MCF 10A (cell line): ENCODE results near the gene WDPCP. TPM values are rescaled to one million over a fixed set of nuclear protein-coding genes. Genes with fewer than 3 reads are reported as not detected.

ENCODE experiments used
- BruUV-seq: library from RNA; stranded (reverse); fragments of 400-500 nt; replicated peaks from 2 replicates; lab custom pipeline; 2021; lab: Mats Ljungman, UMichigan
- CTCF ChIA-PET: fragments of 300-600 bp; sonication (Branson Sonifier 250); formaldehyde crosslinking; extraction: SDS; loops from one replicate; lab custom pipeline; 2021; ENCODE audit warnings: antibody characterized with exemption, inconsistent platforms; lab: Yijun Ruan, JAX
- POLR2A ChIA-PET: fragments of 300-600, 350-650 bp; sonication (Branson Sonifier 250); formaldehyde crosslinking; extraction: SDS; loops from one replicate; lab custom pipeline; 2020; ENCODE audit warnings: antibody characterized with exemption, inconsistent platforms; lab: Yijun Ruan, JAX
- DNase-seq: peaks from one replicate; pipeline ENCODE4 v3.0.0-alpha.2; 2018; ENCODE audit not compliant: unreplicated experiment
- H3K27ac Mint-ChIP-seq: one replicate; pipeline ENCODE4 v1.8.0; 2022; ENCODE audit warnings: mild to moderate bottlenecking, low read depth, mixed read lengths; ENCODE audit not compliant: unreplicated experiment
- H3K27me3 Mint-ChIP-seq: one replicate; pipeline ENCODE4 v1.8.0; 2022; ENCODE audit warnings: mixed read lengths; ENCODE audit not compliant: insufficient read depth, unreplicated experiment
- H3K36me3 Mint-ChIP-seq: one replicate; pipeline ENCODE4 v1.8.0; 2022; ENCODE audit warnings: mild to moderate bottlenecking, moderate library complexity, mixed read lengths; ENCODE audit not compliant: insufficient read depth, unreplicated experiment
- H3K4me1 Mint-ChIP-seq: one replicate; pipeline ENCODE4 v1.8.0; 2022; ENCODE audit warnings: mixed read lengths; ENCODE audit not compliant: insufficient read depth, unreplicated experiment
- H3K4me3 Mint-ChIP-seq: one replicate; pipeline ENCODE4 v1.8.0; 2022; ENCODE audit warnings: mild to moderate bottlenecking, moderate library complexity, mixed read lengths; ENCODE audit not compliant: unreplicated experiment
- H3K9me3 Mint-ChIP-seq: one replicate; pipeline ENCODE4 v1.8.0; 2022; ENCODE audit warnings: mixed read lengths; ENCODE audit not compliant: unreplicated experiment
- intact Hi-C: fragments of 100-400 bp; cut with micrococcal nuclease; formaldehyde crosslinking; loops from 2 replicates; pipeline ENCODE4 v1.14.1; 2022
- total RNA-seq: library from RNA; stranded (reverse); gene quantifications from 2 replicates; pipeline ENCODE4 v1.2.3, GENCODE V29; 2022
- TF ChIP-seq, protein P1 (sequence below): fragments of 200-600 bp; IDR thresholded peaks from one replicate; pipeline ENCODE4 v1.8.0; 2022; ENCODE audit warnings: antibody characterized with exemption, mild to moderate bottlenecking; ENCODE audit not compliant: unreplicated experiment

The WDPCP gene
- total RNA-seq, 1 experiment from 2014 or later: 6.9 TPM

DNA sequence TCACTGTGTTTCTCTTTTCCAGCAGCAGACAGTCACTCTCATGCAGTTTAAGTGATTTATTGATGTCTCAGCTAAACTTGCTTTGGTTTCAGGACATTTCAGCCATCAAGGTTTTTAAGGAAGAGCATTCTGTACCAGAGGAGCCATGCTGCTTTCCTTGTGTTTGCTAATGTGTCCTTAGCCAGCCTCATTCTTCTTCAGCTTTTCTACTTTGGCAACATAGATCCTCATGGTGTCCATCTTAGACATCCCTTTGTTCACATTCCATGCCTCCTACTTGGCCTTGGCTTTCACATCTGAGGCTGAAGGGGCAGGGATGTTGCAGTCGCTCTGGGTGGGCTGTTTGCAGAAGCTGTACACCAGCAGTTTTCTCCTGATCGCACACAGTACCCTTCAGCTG lies 469.5 kb downstream of the WDPCP start:
- peaks cover 4% of the 10 kb centered on the region for H3K36me3 Mint-ChIP-seq
- BruUV-seq: no TSS peak
- intact Hi-C loops: no loop called here
- H3K4me1 Mint-ChIP-seq: no peaks in the 10 kb centered on the region
- H3K9me3 Mint-ChIP-seq: no peaks in the 10 kb centered on the region
- H3K4me3 Mint-ChIP-seq: no peak overlapping the region
- ChIA-PET POLR2A (interaction anchor here (0.6 kb wide), 1 partner anchor 58 kb away, joined by 3 read pairs; no protein-coding TSS in a partner anchor), CTCF (no interaction called here)
- TF ChIP-seq, protein P1, sequence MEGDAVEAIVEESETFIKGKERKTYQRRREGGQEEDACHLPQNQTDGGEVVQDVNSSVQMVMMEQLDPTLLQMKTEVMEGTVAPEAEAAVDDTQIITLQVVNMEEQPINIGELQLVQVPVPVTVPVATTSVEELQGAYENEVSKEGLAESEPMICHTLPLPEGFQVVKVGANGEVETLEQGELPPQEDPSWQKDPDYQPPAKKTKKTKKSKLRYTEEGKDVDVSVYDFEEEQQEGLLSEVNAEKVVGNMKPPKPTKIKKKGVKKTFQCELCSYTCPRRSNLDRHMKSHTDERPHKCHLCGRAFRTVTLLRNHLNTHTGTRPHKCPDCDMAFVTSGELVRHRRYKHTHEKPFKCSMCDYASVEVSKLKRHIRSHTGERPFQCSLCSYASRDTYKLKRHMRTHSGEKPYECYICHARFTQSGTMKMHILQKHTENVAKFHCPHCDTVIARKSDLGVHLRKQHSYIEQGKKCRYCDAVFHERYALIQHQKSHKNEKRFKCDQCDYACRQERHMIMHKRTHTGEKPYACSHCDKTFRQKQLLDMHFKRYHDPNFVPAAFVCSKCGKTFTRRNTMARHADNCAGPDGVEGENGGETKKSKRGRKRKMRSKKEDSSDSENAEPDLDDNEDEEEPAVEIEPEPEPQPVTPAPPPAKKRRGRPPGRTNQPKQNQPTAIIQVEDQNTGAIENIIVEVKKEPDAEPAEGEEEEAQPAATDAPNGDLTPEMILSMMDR: no peak
- DNase-seq: no peak
- H3K27ac Mint-ChIP-seq: no peak overlapping the region
- H3K27me3 Mint-ChIP-seq: no peaks in the 10 kb centered on the region

DNA sequence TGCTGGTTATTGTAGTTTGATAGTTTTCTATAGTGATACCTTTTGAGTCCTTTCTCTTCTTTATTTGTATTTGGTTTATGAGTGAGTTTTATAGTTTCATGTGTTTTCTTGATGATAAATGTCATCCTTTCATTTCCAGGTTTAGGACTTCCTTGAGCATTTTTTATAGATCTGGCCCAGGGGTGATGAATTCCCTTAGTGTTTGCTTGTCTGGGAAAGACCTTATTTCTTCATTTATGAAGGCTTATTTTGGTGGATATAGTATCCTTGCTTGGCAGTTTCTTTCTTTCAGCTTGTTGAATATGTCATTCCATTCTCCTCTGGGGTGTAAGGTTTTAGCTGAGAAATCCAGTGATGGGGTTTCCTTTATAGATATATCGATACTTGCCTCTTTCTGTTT lies 483.8 kb downstream of the WDPCP start:
- TF ChIP-seq, protein P1: no peak
- ChIA-PET CTCF (no interaction called here), POLR2A (no interaction called here)
- intact Hi-C loops: no loop called here
- no TSS peak for BruUV-seq
- DNase-seq: no peak
- H3K4me1 Mint-ChIP-seq: no peaks in the 10 kb centered on the region
- peaks cover 8% of the 10 kb centered on the region for H3K9me3 Mint-ChIP-seq
- H3K36me3 Mint-ChIP-seq: no peaks in the 10 kb centered on the region
- H3K27ac Mint-ChIP-seq: no peak overlapping the region
- H3K4me3 Mint-ChIP-seq: no peak overlapping the region
- no peaks in the 10 kb centered on the region for H3K27me3 Mint-ChIP-seq

DNA sequence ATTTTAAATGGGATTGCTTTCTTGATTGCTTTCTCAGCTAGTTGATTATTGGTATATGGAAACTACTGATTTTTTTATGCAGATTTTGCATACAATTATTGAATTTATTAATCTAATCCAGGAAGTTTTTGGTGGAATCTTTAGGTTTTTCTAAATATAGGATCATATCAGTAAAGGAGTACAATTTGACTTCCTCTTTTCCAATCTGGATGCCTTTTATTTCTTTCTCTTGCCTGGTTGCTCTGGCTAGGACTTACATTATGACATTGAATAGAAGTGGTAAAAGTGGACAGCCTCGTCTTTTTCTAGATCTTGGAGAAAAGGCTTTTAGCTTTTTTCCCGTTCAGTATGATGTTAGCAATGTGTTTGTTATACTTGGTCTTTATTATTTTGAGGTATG lies 486.3 kb downstream of the WDPCP start:
- Mint-ChIP-seq H3K27ac (no peak overlapping the region), H3K36me3 (no peaks in the 10 kb centered on the region), H3K9me3 (peaks cover 8% of the 10 kb centered on the region), H3K4me3 (no peak overlapping the region), H3K27me3 (no peaks in the 10 kb centered on the region), H3K4me1 (no peaks in the 10 kb centered on the region)
- no peak for DNase-seq
- CTCF ChIA-PET: no interaction called here
- TF ChIP-seq, protein P1: no peak
- POLR2A ChIA-PET: no interaction called here
- intact Hi-C loops: no loop called here
- BruUV-seq: no TSS peak

DNA sequence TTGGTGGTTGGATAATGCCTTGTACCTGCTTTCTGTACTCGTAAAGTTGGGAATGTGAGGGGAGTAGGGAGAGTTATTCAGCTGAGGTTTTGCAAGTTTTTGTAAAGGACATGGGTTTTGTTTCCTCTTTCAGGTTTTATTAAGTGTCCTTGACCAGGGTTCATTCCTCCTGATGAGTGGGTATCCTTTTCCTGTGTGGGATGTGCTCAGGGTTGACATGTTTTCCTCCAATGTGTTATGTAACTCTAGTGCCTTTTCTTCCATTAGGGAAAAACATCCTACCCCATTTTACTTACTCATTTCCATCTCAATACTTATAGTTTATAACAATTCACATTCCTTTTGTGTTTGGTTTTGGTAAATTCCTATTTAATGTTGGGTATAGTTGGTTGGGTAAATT lies 489.2 kb downstream of the WDPCP start:
- Mint-ChIP-seq H3K4me3 (no peak overlapping the region), H3K4me1 (no peaks in the 10 kb centered on the region), H3K9me3 (peaks cover 8% of the 10 kb centered on the region), H3K27me3 (no peaks in the 10 kb centered on the region), H3K36me3 (no peaks in the 10 kb centered on the region), H3K27ac (no peak overlapping the region)
- no peak for DNase-seq
- BruUV-seq: no TSS peak
- TF ChIP-seq, protein P1: no peak
- ChIA-PET CTCF (no interaction called here), POLR2A (no interaction called here)
- intact Hi-C loops: no loop called here
